PFSK-1 (cell line): ENCODE measurements around the gene UBE2J2.

Source experiments
- TAF1 ChIP-seq: IDR thresholded peaks from 2 replicates; pipeline ENCODE4 v1.6.1; 2012; ENCODE audit warnings: low read length, control low read depth, borderline replicate concordance; ENCODE audit not compliant: insufficient read depth
- TF ChIP-seq, protein P1 (sequence below), 2 experiments: IDR thresholded peaks; 2 replicates each; pipeline versions ENCODE4 v1.6.1 to v1.8.0; 2011 to 2012; ENCODE audit warnings: low read depth in 2 of 2, low read length in 2 of 2, control low read depth in 1 of 2, inconsistent platforms in 1 of 2, mild to moderate bottlenecking in 1 of 2, moderate library complexity in 1 of 2; ENCODE audit not compliant: insufficient read depth in 1 of 2

DNA sequence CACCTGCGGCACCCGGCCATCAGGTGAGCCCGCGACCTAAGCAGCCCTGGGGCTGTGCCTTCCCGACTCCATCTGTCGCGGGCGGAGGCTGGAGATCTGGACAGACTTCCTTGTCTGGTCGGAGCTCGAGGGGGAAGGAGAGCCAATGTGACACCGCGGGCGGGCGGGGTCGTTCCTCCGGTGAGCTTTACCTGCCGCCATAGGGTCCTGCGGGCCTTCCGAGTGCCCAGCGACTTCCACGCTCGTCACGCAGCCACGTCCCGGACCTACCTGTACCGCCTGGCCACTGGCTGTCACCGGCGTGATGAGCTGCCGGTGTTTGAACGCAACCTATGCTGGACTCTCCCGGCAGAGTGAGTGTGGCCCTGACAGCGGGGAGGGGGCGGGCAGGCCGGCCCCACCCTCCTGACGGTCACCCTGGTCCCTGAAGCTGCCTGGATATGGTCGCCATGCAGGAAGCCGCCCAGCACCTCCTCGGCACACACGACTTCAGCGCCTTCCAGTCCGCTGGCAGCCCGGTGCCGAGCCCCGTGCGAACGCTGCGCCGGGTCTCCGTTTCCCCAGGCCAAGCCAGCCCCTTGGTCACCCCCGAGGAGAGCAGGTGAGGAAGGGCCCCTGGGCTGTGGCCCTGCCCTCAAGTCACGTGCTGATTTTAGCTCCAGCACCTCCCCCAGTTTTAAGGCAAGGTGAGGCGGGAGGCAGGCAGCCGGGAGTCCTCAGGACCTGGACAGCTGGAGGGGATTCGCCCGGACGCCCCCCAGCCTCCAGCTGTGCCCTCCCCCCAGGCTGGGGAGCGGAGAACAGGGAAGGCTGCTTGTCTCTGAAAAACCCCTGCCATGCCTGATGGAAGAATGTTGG is 35.8 kb upstream of the UBE2J2 start:
- TF ChIP-seq, protein P1, sequence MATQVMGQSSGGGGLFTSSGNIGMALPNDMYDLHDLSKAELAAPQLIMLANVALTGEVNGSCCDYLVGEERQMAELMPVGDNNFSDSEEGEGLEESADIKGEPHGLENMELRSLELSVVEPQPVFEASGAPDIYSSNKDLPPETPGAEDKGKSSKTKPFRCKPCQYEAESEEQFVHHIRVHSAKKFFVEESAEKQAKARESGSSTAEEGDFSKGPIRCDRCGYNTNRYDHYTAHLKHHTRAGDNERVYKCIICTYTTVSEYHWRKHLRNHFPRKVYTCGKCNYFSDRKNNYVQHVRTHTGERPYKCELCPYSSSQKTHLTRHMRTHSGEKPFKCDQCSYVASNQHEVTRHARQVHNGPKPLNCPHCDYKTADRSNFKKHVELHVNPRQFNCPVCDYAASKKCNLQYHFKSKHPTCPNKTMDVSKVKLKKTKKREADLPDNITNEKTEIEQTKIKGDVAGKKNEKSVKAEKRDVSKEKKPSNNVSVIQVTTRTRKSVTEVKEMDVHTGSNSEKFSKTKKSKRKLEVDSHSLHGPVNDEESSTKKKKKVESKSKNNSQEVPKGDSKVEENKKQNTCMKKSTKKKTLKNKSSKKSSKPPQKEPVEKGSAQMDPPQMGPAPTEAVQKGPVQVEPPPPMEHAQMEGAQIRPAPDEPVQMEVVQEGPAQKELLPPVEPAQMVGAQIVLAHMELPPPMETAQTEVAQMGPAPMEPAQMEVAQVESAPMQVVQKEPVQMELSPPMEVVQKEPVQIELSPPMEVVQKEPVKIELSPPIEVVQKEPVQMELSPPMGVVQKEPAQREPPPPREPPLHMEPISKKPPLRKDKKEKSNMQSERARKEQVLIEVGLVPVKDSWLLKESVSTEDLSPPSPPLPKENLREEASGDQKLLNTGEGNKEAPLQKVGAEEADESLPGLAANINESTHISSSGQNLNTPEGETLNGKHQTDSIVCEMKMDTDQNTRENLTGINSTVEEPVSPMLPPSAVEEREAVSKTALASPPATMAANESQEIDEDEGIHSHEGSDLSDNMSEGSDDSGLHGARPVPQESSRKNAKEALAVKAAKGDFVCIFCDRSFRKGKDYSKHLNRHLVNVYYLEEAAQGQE (IDR thresholded peaks at IDR 0.05; ENCODE audit: insufficient read depth in 1 of 2, low read depth in 2 of 2, low read length in 2 of 2), result no peak
- TF ChIP-seq TAF1, result no peak
